PFSK-1 (cell line): ENCODE results near the gene KLHL40.

Experiments used
- FOXP2 ChIP-seq: optimal IDR thresholded peaks from 2 replicates; pipeline ENCODE3; 2011; ENCODE audit warnings: borderline replicate concordance, control low read depth, inconsistent platforms; ENCODE audit not compliant: insufficient read depth; ENCODE audit errors: extremely low read length, extremely low read depth
- POLR2AphosphoS5 ChIP-seq: IDR thresholded peaks from 2 replicates; pipeline ENCODE4 v1.6.1; 2012; ENCODE audit warnings: low read depth, mild to moderate bottlenecking, control low read depth, low read length, moderate library complexity
- SIN3A ChIP-seq: IDR thresholded peaks from 2 replicates; pipeline ENCODE4 v1.6.1; 2012; ENCODE audit warnings: mild to moderate bottlenecking, low read length, moderate library complexity, borderline replicate concordance; ENCODE audit not compliant: insufficient read depth
- TAF1 ChIP-seq: IDR thresholded peaks from 2 replicates; pipeline ENCODE4 v1.6.1; 2012; ENCODE audit warnings: low read length, control low read depth, borderline replicate concordance; ENCODE audit not compliant: insufficient read depth
- TF ChIP-seq, protein P1 (sequence below), 2 experiments: IDR thresholded peaks; 2 replicates each; pipeline versions ENCODE4 v1.6.1 to v1.8.0; 2011 to 2012; ENCODE audit warnings: low read depth in 2 of 2, low read length in 2 of 2, control low read depth in 1 of 2, inconsistent platforms in 1 of 2, mild to moderate bottlenecking in 1 of 2, moderate library complexity in 1 of 2; ENCODE audit not compliant: insufficient read depth in 1 of 2

Gene KLHL40

DNA sequence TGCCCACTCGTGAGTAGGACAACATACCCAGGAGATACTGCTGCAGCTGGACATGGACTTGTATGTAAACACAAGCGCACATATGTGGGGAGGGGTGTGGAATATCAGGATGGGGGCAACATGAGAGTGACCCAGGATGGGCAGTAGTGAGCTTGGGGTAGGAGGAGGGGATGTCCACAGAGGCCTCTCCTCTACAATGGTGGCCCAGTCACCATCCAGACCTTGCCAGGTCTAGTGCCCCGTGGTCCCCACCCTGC is 32.1 kb upstream of the KLHL40 start:
- TF ChIP-seq SIN3A: no peak
- no peak for TF ChIP-seq TAF1

DNA sequence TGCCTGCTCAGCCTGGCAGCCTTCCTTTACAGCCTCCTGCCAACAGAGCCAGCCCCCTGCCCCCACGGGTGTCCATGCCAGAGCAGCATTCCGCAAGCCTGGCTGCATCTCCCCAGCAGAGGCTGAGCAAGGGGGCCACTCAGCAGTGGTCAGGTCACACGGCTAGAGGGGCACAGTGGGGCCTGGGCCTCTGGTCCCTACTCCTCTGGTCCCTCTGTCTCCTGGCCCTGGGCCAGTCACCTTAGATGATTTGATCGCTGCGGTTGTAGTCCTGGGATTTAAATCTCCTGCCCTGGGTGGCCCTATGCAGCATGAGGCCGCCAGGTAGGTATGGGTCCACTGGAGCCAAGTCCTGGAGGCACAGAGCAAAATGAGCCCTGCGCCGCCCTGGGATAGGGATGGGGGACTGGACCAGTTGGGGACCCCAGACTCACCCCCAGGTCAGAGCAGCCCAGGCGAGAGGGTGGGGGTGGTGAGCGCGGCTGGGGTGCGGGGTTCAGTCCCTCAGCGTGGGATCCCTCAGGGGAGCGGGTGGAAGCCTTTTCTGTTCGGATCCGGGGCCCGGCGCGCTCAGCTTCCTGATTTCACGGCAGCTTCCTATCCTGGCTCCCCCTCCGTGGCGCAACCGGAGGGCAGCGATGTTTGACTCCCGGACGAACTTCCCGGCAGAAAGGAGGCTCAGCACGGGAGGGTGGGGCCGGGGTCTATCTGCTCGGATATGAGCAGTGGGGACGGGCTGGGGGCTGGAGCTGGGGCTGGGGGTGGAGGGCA is 31.6 kb upstream of the KLHL40 start, which contains the start of gene ZBTB47:
Gene ZBTB47 (plus strand): TSS at position 138 of the 771 bp plus-strand sequence. CDS start 4,659 bp downstream, outside the sequence.
- TF ChIP-seq, protein P1, sequence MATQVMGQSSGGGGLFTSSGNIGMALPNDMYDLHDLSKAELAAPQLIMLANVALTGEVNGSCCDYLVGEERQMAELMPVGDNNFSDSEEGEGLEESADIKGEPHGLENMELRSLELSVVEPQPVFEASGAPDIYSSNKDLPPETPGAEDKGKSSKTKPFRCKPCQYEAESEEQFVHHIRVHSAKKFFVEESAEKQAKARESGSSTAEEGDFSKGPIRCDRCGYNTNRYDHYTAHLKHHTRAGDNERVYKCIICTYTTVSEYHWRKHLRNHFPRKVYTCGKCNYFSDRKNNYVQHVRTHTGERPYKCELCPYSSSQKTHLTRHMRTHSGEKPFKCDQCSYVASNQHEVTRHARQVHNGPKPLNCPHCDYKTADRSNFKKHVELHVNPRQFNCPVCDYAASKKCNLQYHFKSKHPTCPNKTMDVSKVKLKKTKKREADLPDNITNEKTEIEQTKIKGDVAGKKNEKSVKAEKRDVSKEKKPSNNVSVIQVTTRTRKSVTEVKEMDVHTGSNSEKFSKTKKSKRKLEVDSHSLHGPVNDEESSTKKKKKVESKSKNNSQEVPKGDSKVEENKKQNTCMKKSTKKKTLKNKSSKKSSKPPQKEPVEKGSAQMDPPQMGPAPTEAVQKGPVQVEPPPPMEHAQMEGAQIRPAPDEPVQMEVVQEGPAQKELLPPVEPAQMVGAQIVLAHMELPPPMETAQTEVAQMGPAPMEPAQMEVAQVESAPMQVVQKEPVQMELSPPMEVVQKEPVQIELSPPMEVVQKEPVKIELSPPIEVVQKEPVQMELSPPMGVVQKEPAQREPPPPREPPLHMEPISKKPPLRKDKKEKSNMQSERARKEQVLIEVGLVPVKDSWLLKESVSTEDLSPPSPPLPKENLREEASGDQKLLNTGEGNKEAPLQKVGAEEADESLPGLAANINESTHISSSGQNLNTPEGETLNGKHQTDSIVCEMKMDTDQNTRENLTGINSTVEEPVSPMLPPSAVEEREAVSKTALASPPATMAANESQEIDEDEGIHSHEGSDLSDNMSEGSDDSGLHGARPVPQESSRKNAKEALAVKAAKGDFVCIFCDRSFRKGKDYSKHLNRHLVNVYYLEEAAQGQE (IDR thresholded peaks at IDR 0.05; ENCODE audit: insufficient read depth in 1 of 2, low read depth in 2 of 2, low read length in 2 of 2): no peak
- TF ChIP-seq FOXP2 (no peak), TAF1 (no peak), SIN3A (no peak), POLR2AphosphoS5 (no peak)

DNA sequence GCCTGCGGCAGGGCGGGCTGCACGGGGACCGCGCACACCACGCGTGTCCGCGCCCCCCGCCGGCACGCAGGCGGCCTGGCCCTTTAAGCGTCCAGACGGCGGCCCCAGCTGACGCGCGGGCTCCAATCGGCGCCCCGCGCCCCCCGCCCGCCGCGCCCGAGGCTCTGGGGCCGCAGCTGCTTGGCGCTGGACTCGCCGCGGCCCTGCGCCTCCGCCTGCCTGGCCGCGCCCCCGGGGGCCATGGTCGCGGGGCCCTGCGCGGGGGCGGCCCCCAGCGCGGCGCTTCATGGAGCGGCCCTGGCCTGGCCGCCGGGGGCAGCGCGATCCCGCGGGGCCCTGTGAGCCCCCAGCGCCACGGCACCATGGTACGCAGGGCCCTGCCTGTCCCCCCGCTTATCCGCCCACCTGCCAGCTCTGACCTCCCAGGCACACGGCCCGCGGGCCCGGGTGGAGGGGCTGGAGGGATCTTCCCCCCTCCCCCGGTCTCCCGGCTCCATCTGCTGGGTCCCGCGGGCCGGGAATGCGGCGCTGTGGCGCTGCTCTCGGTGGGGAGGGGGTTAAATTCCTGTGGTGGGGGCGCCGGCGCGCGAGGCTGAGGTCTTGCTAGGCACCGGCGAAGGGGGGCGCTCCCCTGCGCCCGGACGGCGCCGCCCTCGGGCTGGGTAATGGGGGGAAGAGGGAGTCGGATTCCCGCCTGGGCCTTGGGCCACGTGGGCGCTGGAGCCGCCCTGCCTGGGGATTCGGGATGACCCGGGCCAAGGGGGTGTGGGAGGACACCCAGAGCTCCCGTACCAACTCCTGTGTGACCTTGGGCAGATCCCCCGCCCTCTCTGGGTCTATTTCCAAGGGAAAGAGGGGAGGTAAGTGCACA is 30.8 kb upstream of the KLHL40 start:
- TF ChIP-seq TAF1 (no peak), FOXP2 (no peak)
- TF ChIP-seq, protein P1 (IDR thresholded peaks at IDR 0.05; ENCODE audit: insufficient read depth in 1 of 2, low read depth in 2 of 2, low read length in 2 of 2): no peak

DNA sequence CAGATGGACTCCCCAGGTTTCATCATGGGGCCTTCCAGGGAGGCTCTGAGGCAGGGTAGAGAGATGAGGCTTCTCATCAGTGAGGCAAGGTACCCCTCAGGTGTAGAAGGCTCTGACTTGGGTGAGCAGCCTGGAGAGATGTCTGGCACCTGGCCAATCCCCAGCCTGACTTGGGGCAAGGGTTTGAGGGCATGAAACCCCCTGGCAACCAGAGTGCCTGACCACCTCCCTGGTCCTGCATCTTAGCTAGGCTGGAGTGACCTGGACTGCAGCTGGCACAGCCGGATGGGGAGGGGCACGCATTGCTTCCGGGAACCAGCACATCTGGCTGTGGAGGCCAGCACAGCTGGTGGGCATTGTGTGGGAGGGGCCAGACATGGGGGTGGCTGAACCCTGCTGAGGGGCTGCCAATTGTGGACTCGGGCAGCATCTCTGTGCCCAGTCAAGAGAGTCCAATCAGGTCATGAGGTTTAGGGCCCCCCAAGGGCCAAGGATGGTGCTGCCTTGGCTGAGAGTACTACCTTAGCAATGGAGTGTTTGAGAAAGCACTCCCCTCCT is 29.9 kb upstream of the KLHL40 start:
- TF ChIP-seq, protein P1 (IDR thresholded peaks at IDR 0.05; ENCODE audit: insufficient read depth in 1 of 2, low read depth in 2 of 2, low read length in 2 of 2): no peak
- TF ChIP-seq POLR2AphosphoS5 (no peak), FOXP2 (no peak), TAF1 (no peak), SIN3A (no peak)

DNA sequence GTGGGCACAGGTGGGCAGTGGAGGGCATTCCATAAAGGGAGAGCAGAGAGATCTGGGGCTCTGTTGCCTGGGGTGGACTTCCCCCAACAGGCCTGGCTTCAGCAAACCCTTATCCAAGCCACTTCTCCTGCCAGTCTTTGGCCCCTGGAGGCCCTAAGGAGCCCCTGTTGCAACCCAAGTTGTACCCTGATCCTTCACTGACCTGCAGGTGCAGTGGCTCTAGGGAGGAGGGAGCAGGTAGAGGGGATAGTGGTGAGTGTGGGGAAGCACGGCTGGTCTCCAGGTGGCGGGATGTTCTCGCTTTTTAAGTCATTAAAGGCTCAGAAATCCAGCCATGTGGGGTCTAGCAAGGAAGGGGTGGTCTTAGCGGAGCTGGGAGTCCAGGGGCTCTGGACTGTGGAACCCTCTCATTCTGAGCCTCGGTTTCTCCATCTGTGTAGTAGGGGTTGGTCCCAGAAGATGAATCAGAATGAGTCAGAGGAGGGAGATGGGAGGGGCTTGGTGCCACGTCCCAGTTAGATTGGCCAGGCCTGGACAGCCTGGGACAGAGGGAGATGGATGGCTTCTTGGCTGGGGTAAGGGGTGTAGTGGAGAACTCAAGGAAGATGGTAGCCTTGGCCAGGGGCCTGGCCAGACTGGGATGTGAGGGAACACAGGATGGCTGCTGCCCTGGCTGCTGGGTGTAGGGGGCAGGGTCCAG is 29.2 kb upstream of the KLHL40 start:
- TF ChIP-seq TAF1: no peak
- TF ChIP-seq, protein P1 (IDR thresholded peaks at IDR 0.05; ENCODE audit: insufficient read depth in 1 of 2, low read depth in 2 of 2, low read length in 2 of 2): no peak
- no peak for TF ChIP-seq POLR2AphosphoS5
- no peak for TF ChIP-seq SIN3A
- no peak for TF ChIP-seq FOXP2
